KG1 (cell line): ENCODE data around the gene ZNF532.

ENCODE experiments used
- DNase-seq: peaks from one replicate; lab custom pipeline; 2025; lab: John Stamatoyannopoulos, UW

The ZNF532 gene

GRCh38 chr18:58977223-58977622, 112.5 kb downstream of the ZNF532 start:
- DNase-seq, result no peak

GRCh38 chr18:58977801-58978200, 113.1 kb downstream of the ZNF532 start:
- DNase-seq, result no peak

- no peak for DNase-seq
Measured at GRCh38 chr18:58978916-58979315, 114.2 kb downstream of the ZNF532 start.

- DNase-seq, result no peak
Measured at GRCh38 chr18:58979615-58980014, 114.9 kb downstream of the ZNF532 start.

- DNase-seq, result no peak
Measured at GRCh38 chr18:58980991-58981390, 116.3 kb downstream of the ZNF532 start.

GRCh38 chr18:58983260-58984155, 118.8 kb downstream of the ZNF532 start:
- no peak for DNase-seq

- no peak for DNase-seq
Measured at GRCh38 chr18:58988600-58988999, 123.9 kb downstream of the ZNF532 start.

- DNase-seq, result no peak
Measured at GRCh38 chr18:58989184-58989759, 124.6 kb downstream of the ZNF532 start.

- no peak for DNase-seq
Measured at GRCh38 chr18:58990720-58991119, 126.0 kb downstream of the ZNF532 start.

GRCh38 chr18:58991167-58991798, 126.6 kb downstream of the ZNF532 start:
- no peak for DNase-seq

GRCh38 chr18:58992301-58993231, 127.9 kb downstream of the ZNF532 start:
- no peak for DNase-seq

- DNase-seq, result no peak
Measured at GRCh38 chr18:58993260-58993659, 128.6 kb downstream of the ZNF532 start.

GRCh38 chr18:58995663-58996062, 131.0 kb downstream of the ZNF532 start:
- DNase-seq, result no peak

- no peak for DNase-seq
Measured at GRCh38 chr18:58996131-58996641, 131.5 kb downstream of the ZNF532 start.

- no peak for DNase-seq
Measured at GRCh38 chr18:58996696-58997095, 132.0 kb downstream of the ZNF532 start.

- no peak for DNase-seq
Measured at GRCh38 chr18:58997811-58998337, 133.2 kb downstream of the ZNF532 start.

GRCh38 chr18:58998401-58999203, 133.9 kb downstream of the ZNF532 start:
- no peak for DNase-seq

GRCh38 chr18:59001166-59001565, 136.5 kb downstream of the ZNF532 start:
- DNase-seq, result no peak

GRCh38 chr18:59001721-59002120, 137.0 kb downstream of the ZNF532 start:
- DNase-seq, result no peak

GRCh38 chr18:59002974-59003594, 138.4 kb downstream of the ZNF532 start:
- no peak for DNase-seq
